Measurements from ENCODE around the gene RAP1A. TPM values are rescaled to one million over a fixed set of nuclear protein-coding genes. Genes with fewer than 3 reads are reported as not detected.

Gene RAP1A
- total RNA-seq, 1 experiment from 2014 or later = 33.2 TPM

DNA sequence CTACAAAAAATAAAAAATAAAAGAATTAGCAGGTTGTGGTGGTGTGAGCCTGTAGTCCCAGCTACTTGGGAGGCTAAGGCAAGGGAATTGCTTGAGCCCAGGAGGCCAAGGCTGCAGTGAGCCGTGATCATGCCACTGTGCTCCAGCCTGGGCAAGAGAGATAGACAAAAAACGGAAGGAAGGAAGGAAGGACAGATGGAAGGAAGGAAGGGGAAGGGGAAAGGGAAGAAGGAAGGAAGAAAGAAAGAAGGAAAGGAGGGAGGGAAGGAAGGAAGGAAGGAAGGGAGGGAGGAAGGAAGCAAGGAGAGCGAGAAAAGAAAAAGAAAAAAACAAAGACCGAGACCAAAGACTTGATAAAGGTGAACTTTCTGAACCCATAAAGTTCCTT lies 25.3 kb upstream of the RAP1A start:
- CTCF ChIA-PET = no interaction called here

DNA sequence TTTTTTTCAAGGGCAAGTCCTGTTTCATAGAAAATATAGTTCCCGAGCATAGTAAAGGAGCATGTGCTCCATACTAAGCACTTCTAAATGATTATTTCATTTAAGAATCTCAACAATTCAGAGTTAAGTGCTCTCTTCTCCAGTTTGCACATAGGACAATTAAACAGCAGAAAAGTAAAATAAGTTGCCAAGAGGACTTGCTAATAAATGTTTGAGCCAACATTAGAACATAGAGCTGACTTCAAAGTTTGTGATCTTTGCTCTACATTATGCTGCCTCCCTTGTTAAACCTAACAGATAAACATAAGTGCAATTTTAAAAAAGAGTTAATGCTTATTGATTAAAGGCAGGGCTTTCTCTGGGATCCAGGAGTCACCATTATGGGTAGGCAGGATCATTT lies 23.8 kb upstream of the RAP1A start:
- H3K4me1 Mint-ChIP-seq (ENCODE audit: low read depth, unreplicated experiment) = peaks cover 10% of the 10 kb centered on the region
- TF ChIP-seq, protein P1, sequence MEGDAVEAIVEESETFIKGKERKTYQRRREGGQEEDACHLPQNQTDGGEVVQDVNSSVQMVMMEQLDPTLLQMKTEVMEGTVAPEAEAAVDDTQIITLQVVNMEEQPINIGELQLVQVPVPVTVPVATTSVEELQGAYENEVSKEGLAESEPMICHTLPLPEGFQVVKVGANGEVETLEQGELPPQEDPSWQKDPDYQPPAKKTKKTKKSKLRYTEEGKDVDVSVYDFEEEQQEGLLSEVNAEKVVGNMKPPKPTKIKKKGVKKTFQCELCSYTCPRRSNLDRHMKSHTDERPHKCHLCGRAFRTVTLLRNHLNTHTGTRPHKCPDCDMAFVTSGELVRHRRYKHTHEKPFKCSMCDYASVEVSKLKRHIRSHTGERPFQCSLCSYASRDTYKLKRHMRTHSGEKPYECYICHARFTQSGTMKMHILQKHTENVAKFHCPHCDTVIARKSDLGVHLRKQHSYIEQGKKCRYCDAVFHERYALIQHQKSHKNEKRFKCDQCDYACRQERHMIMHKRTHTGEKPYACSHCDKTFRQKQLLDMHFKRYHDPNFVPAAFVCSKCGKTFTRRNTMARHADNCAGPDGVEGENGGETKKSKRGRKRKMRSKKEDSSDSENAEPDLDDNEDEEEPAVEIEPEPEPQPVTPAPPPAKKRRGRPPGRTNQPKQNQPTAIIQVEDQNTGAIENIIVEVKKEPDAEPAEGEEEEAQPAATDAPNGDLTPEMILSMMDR (IDR thresholded peaks at IDR 0.05; ENCODE audit: unreplicated experiment) = no peak
- DNase-seq = no peak
- H3K4me3 Mint-ChIP-seq (ENCODE audit: low read depth, unreplicated experiment) = no peak overlapping the region
- H3K36me3 Mint-ChIP-seq (ENCODE audit: insufficient read depth, unreplicated experiment) = no peaks in the 10 kb centered on the region
- no peaks in the 10 kb centered on the region for H3K9me3 Mint-ChIP-seq (ENCODE audit: low read depth, unreplicated experiment)
- CTCF ChIA-PET = no interaction called here
- intact Hi-C loops (cut with micrococcal nuclease; ENCODE audit: unreplicated experiment) = no loop called here
- BruUV-seq (replicated peaks) = no TSS peak
- H3K27me3 Mint-ChIP-seq (ENCODE audit: unreplicated experiment) = peaks cover 10% of the 10 kb centered on the region
- no peak overlapping the region for H3K27ac Mint-ChIP-seq (ENCODE audit: unreplicated experiment)

More for the DNA sequence above, 25.3 kb upstream of the RAP1A start:
- peaks cover 10% of the 10 kb centered on the region for H3K4me1 Mint-ChIP-seq (ENCODE audit: low read depth, unreplicated experiment)
- H3K36me3 Mint-ChIP-seq (ENCODE audit: insufficient read depth, unreplicated experiment) = no peaks in the 10 kb centered on the region
- DNase-seq = no peak
- no peak overlapping the region for H3K4me3 Mint-ChIP-seq (ENCODE audit: low read depth, unreplicated experiment)
- no peak overlapping the region for H3K27ac Mint-ChIP-seq (ENCODE audit: unreplicated experiment)
- no peaks in the 10 kb centered on the region for H3K27me3 Mint-ChIP-seq (ENCODE audit: unreplicated experiment)
- intact Hi-C loops (cut with micrococcal nuclease; ENCODE audit: unreplicated experiment) = no loop called here
- TF ChIP-seq, protein P1 (IDR thresholded peaks at IDR 0.05; ENCODE audit: unreplicated experiment) = no peak
- no TSS peak for BruUV-seq (replicated peaks)
- no peaks in the 10 kb centered on the region for H3K9me3 Mint-ChIP-seq (ENCODE audit: low read depth, unreplicated experiment)

DNA sequence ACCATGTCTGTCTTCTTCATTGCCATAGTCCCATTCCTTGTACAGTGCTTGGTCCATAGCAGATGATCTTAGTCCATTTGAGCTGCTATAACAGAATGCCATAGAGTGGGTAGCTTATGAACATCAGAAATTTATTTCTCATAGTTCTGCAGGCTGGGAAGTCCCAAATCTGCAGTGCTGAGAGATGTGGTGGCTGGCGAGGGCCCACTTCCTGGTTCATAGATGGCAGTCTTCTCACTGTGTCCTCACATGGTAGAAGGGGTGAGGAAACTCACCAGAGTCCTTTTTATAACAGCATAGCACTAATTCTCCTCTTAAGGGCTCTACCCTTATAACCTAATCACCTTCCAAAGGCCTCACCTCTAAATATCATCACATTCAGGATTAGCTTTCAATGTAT lies 23.1 kb upstream of the RAP1A start:
- Mint-ChIP-seq H3K27me3 (ENCODE audit: unreplicated experiment) (peaks cover 17% of the 10 kb centered on the region), H3K9me3 (ENCODE audit: low read depth, unreplicated experiment) (no peaks in the 10 kb centered on the region), H3K27ac (ENCODE audit: unreplicated experiment) (no peak overlapping the region), H3K4me3 (ENCODE audit: low read depth, unreplicated experiment) (no peak overlapping the region), H3K4me1 (ENCODE audit: low read depth, unreplicated experiment) (peaks cover 10% of the 10 kb centered on the region), H3K36me3 (ENCODE audit: insufficient read depth, unreplicated experiment) (no peaks in the 10 kb centered on the region)
- intact Hi-C loops (cut with micrococcal nuclease; ENCODE audit: unreplicated experiment) = no loop called here
- TF ChIP-seq, protein P1 (IDR thresholded peaks at IDR 0.05; ENCODE audit: unreplicated experiment) = no peak
- no peak for DNase-seq
- CTCF ChIA-PET = no interaction called here
- no TSS peak for BruUV-seq (replicated peaks)

DNA sequence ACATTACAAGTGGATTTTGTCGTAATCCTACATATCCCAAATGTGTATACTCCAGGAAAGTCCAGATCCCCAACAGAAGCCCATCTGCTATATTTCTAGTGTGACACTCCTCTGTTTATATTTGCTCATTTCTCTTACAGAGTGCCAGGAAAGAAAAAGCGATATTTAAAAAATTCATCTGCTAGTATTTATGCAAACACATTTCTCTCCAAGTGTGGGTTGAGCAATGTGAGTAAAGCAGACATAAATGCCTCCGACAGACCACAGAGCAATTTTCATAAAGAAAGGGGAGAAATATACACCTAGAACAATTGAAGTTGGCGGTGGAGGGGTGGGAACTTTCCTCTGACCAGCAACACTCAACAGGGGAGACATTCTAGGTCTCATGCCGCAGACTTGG lies 22.2 kb upstream of the RAP1A start:
- no peak for DNase-seq
- Mint-ChIP-seq H3K27me3 (ENCODE audit: unreplicated experiment) (peaks cover 20% of the 10 kb centered on the region), H3K36me3 (ENCODE audit: insufficient read depth, unreplicated experiment) (no peaks in the 10 kb centered on the region), H3K9me3 (ENCODE audit: low read depth, unreplicated experiment) (no peaks in the 10 kb centered on the region), H3K4me3 (ENCODE audit: low read depth, unreplicated experiment) (no peak overlapping the region), H3K4me1 (ENCODE audit: low read depth, unreplicated experiment) (peaks cover 9% of the 10 kb centered on the region), H3K27ac (ENCODE audit: unreplicated experiment) (no peak overlapping the region)
- BruUV-seq (replicated peaks) = no TSS peak
- CTCF ChIA-PET = no interaction called here
- TF ChIP-seq, protein P1 (IDR thresholded peaks at IDR 0.05; ENCODE audit: unreplicated experiment) = no peak
- intact Hi-C loops (cut with micrococcal nuclease; ENCODE audit: unreplicated experiment) = no loop called here

DNA sequence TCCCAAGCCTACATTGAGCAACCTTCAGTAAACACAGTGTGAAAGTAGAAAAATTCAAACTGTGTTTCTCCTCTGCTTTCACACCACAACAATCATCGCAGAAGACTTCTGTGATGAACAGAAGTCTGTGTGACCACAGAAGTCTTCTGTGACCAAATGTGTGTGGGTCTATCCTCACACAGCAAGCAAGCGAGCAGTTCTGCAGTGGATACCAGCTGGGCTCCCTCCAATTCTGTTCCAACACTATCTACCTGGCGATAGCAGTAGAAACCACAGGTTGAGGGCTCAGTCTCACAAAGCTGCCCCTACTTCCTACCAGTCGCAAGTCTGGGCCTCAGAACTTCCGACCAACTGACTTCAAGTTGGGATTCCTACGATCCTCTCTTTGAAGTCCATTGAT lies 21.0 kb upstream of the RAP1A start:
- CTCF ChIA-PET = no interaction called here
- H3K27ac Mint-ChIP-seq (ENCODE audit: unreplicated experiment) = no peak overlapping the region
- no peaks in the 10 kb centered on the region for H3K36me3 Mint-ChIP-seq (ENCODE audit: insufficient read depth, unreplicated experiment)
- H3K4me1 Mint-ChIP-seq (ENCODE audit: low read depth, unreplicated experiment) = no peaks in the 10 kb centered on the region
- intact Hi-C loops (cut with micrococcal nuclease; ENCODE audit: unreplicated experiment) = no loop called here
- TF ChIP-seq, protein P1 (IDR thresholded peaks at IDR 0.05; ENCODE audit: unreplicated experiment) = no peak
- no peak overlapping the region for H3K4me3 Mint-ChIP-seq (ENCODE audit: low read depth, unreplicated experiment)
- BruUV-seq (replicated peaks) = no TSS peak
- H3K9me3 Mint-ChIP-seq (ENCODE audit: low read depth, unreplicated experiment) = no peaks in the 10 kb centered on the region
- DNase-seq = no peak
- peaks cover 20% of the 10 kb centered on the region for H3K27me3 Mint-ChIP-seq (ENCODE audit: unreplicated experiment)
